GM13976 (cell line): ENCODE measurements around the gene PCDH7.

Experiments used
- DNase-seq: peaks from one replicate; pipeline ENCODE4 v3.0.0; 2012; ENCODE audit warnings: low spot score
- in situ Hi-C: fragments of 300-500 bp; cut with MboI; formaldehyde crosslinking; loops from one replicate; pipeline ENCODE4 v1.12.0; 2022; ENCODE audit warnings: low sequenced_read_pairs, mixed read lengths, inconsistent platforms; ENCODE audit not compliant: unreplicated experiment
- TF ChIP-seq, protein P1 (sequence below): IDR thresholded peaks from 2 replicates; pipeline ENCODE4 v1.5.1; 2012; ENCODE audit warnings: borderline replicate concordance, mild to moderate bottlenecking; ENCODE audit not compliant: insufficient read depth; ENCODE audit errors: extremely low read depth, missing control alignments, control extremely low read depth

The PCDH7 gene

DNA sequence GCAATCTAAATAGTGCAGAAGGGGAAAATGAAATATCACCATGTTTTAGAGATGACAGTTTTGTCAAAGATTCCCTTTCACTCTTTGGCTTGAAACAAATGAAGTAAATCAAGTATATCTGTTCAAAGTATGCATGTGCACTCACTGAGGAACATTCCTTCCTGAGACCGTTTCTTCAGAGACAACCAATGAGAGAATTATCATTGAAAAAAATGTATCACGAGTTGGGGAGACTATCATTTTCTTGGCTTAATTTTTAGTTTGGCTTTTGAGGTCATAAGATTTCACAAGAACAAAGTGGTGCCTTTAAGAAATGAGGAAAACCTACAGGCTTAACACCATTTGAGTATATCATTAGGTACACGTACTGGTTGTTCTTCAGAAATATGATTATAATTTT is 56.3 kb downstream of the PCDH7 start:
- in situ Hi-C loops, result no loop called here
- TF ChIP-seq, protein P1, sequence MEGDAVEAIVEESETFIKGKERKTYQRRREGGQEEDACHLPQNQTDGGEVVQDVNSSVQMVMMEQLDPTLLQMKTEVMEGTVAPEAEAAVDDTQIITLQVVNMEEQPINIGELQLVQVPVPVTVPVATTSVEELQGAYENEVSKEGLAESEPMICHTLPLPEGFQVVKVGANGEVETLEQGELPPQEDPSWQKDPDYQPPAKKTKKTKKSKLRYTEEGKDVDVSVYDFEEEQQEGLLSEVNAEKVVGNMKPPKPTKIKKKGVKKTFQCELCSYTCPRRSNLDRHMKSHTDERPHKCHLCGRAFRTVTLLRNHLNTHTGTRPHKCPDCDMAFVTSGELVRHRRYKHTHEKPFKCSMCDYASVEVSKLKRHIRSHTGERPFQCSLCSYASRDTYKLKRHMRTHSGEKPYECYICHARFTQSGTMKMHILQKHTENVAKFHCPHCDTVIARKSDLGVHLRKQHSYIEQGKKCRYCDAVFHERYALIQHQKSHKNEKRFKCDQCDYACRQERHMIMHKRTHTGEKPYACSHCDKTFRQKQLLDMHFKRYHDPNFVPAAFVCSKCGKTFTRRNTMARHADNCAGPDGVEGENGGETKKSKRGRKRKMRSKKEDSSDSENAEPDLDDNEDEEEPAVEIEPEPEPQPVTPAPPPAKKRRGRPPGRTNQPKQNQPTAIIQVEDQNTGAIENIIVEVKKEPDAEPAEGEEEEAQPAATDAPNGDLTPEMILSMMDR, result no peak

DNA sequence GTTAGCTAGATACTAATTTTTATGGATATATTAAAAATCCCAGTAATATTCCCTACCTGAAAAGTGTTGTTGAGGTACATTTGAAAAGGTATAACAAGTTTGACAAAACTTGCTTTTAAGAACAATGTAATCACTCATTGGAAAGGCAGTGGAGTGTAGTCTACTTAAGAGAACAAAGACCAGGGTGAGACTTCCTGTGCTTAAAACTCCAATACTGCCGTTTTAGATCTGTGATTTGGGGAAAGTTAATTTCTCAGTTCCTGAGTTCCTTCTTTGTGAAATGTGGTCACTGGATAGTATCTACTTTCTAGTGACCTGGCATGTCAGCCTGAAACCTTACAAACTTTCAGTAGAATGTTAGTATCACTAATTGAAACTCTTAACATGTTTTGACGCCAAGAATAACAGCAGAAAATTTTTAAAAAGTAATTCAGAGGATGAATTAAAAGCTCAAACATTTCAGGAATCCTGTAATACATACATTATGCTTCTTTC is 56.8 kb downstream of the PCDH7 start:
- TF ChIP-seq, protein P1, result no peak
- DNase-seq, result no peak
- in situ Hi-C loops, result no loop called here

More for the DNA sequence above, 56.3 kb downstream of the PCDH7 start:
- no peak for DNase-seq
